HG02943 (cell line): ENCODE results near the gene EYA3.
A peak's percentile ranks its signal among the peaks of the same experiment; 100 is the strongest.

ENCODE experiments used
- ATAC-seq: cut with Tn5 transposase; IDR thresholded peaks from one replicate; pipeline ENCODE4 v1.9.1; 2021; ENCODE audit warnings: mild to moderate bottlenecking, low read depth, moderate library complexity; ENCODE audit not compliant: unreplicated experiment

Gene EYA3

GRCh38 chr1:28088168-28088961 is at the start of gene EYA3:
EYA3 (minus strand) TSS chr1:28088610; CDS start chr1:28058026, 30,584 bp downstream.
- ATAC-seq = peak; percentile 90

- no peak for ATAC-seq
Measured at GRCh38 chr1:28136922-28137613, 48.7 kb upstream of the EYA3 start.

GRCh38 chr1:28136169-28136921 is 47.9 kb upstream of the EYA3 start:
- no peak for ATAC-seq

- no peak for ATAC-seq
Measured at GRCh38 chr1:28135371-28136168, 47.2 kb upstream of the EYA3 start.

GRCh38 chr1:28134651-28135207 is 46.3 kb upstream of the EYA3 start:
- no peak for ATAC-seq

- ATAC-seq = no peak
Measured at GRCh38 chr1:28132171-28133167, 44.1 kb upstream of the EYA3 start.

- no peak for ATAC-seq
Measured at GRCh38 chr1:28130901-28131300, 42.5 kb upstream of the EYA3 start.

- ATAC-seq = no peak
Measured at GRCh38 chr1:28129150-28129549, 40.7 kb upstream of the EYA3 start.

GRCh38 chr1:28127617-28128257 is 39.3 kb upstream of the EYA3 start:
- ATAC-seq = no peak

- ATAC-seq = no peak
Measured at GRCh38 chr1:28126783-28127490, 38.5 kb upstream of the EYA3 start.

GRCh38 chr1:28126212-28126611 is 37.8 kb upstream of the EYA3 start:
- no peak for ATAC-seq

GRCh38 chr1:28123461-28123961 is 35.1 kb upstream of the EYA3 start:
- no peak for ATAC-seq

GRCh38 chr1:28122183-28122582 is 33.8 kb upstream of the EYA3 start:
- no peak for ATAC-seq

GRCh38 chr1:28119556-28119955 is 31.1 kb upstream of the EYA3 start:
- no peak for ATAC-seq

- no peak for ATAC-seq
Measured at GRCh38 chr1:28118640-28119307, 30.4 kb upstream of the EYA3 start.

GRCh38 chr1:28115267-28115666 is 26.9 kb upstream of the EYA3 start:
- ATAC-seq = no peak

- no peak for ATAC-seq
Measured at GRCh38 chr1:28114844-28115243, 26.4 kb upstream of the EYA3 start.
